Activated CD4-positive, alpha-beta T cell treated with anti-CD3 and anti-CD28 coated beads, Interleukin-2, amount 10 ng/mL, durations not matched to agents 24 days and 14 days (primary cell): ENCODE results near the gene DNMT3A. TPM values are rescaled to one million over a fixed set of nuclear protein-coding genes. Genes with fewer than 3 reads are reported as not detected.

ENCODE experiments used
- DNase-seq: peaks from one replicate; pipeline ENCODE4 v3.0.0; 2022
- H3K27ac Mint-ChIP-seq: one replicate; pipeline ENCODE4 v1.8.0; 2022; ENCODE audit warnings: mild to moderate bottlenecking, mixed read lengths
- H3K27me3 Mint-ChIP-seq: one replicate; pipeline ENCODE4 v1.8.0; 2022; ENCODE audit warnings: mixed read lengths
- H3K36me3 Mint-ChIP-seq: one replicate; pipeline ENCODE4 v1.8.0; 2022; ENCODE audit warnings: low read depth, mild to moderate bottlenecking, mixed read lengths
- H3K4me1 Mint-ChIP-seq: one replicate; pipeline ENCODE4 v1.8.0; 2021; ENCODE audit warnings: mixed read lengths
- H3K4me3 Mint-ChIP-seq: one replicate; pipeline ENCODE4 v1.8.0; 2022; ENCODE audit warnings: mild to moderate bottlenecking, moderate library complexity, mixed read lengths
- H3K9me3 Mint-ChIP-seq: one replicate; pipeline ENCODE4 v1.8.0; 2021; ENCODE audit warnings: mixed read lengths
- intact Hi-C: fragments of 100-400 bp; cut with micrococcal nuclease; formaldehyde crosslinking; loops from one replicate; pipeline ENCODE4 v1.15.1; 2023
- total RNA-seq: library from RNA; stranded (reverse); gene quantifications from 2 replicates; pipeline ENCODE4 v1.2.3, GENCODE V29; 2022

Gene DNMT3A
- total RNA-seq, 1 donor from 2014 or later: 102 TPM

GRCh38 chr2:25262288-25262687 lies 79.4 kb downstream of the DNMT3A start:
- no peak for DNase-seq
- Mint-ChIP-seq H3K27me3 (no peaks in the 10 kb centered on the region), H3K4me1 (peaks cover 8% of the 10 kb centered on the region), H3K27ac (peak overlapping the region; percentile 31), H3K4me3 (no peak overlapping the region), H3K9me3 (no peaks in the 10 kb centered on the region), H3K36me3 (peaks cover 43% of the 10 kb centered on the region)
- intact Hi-C loops: no loop called here

- Mint-ChIP-seq H3K27me3 (no peaks in the 10 kb centered on the region), H3K36me3 (peaks cover 43% of the 10 kb centered on the region), H3K4me1 (peaks cover 8% of the 10 kb centered on the region), H3K4me3 (no peak overlapping the region), H3K9me3 (no peaks in the 10 kb centered on the region), H3K27ac (no peak overlapping the region)
- DNase-seq: no peak
- intact Hi-C loops: no loop called here
Observed at GRCh38 chr2:25259737-25260124, 82.0 kb downstream of the DNMT3A start.

- DNase-seq: no peak
- H3K4me3 Mint-ChIP-seq: no peak overlapping the region
- no peak overlapping the region for H3K27ac Mint-ChIP-seq
- intact Hi-C loops: no loop called here
- H3K4me1 Mint-ChIP-seq: peaks cover 11% of the 10 kb centered on the region
- no peaks in the 10 kb centered on the region for H3K27me3 Mint-ChIP-seq
- H3K9me3 Mint-ChIP-seq: no peaks in the 10 kb centered on the region
- peaks cover 49% of the 10 kb centered on the region for H3K36me3 Mint-ChIP-seq
Observed at GRCh38 chr2:25258847-25259736, 82.6 kb downstream of the DNMT3A start.

GRCh38 chr2:25257931-25258846 lies 83.5 kb downstream of the DNMT3A start:
- H3K9me3 Mint-ChIP-seq: no peaks in the 10 kb centered on the region
- H3K27me3 Mint-ChIP-seq: no peaks in the 10 kb centered on the region
- peaks cover 49% of the 10 kb centered on the region for H3K36me3 Mint-ChIP-seq
- no peak overlapping the region for H3K4me3 Mint-ChIP-seq
- intact Hi-C loops: no loop called here
- H3K4me1 Mint-ChIP-seq: peaks cover 14% of the 10 kb centered on the region
- no peak for DNase-seq
- H3K27ac Mint-ChIP-seq: no peak overlapping the region

- intact Hi-C loops: no loop called here
- no peak for DNase-seq
Observed at GRCh38 chr2:25257032-25257552, 84.6 kb downstream of the DNMT3A start.

GRCh38 chr2:25256488-25256875 lies 85.2 kb downstream of the DNMT3A start:
- intact Hi-C loops: no loop called here
- peak overlapping the region; percentile 5 for H3K27ac Mint-ChIP-seq
- H3K4me3 Mint-ChIP-seq: no peak overlapping the region
- H3K9me3 Mint-ChIP-seq: no peaks in the 10 kb centered on the region
- peaks cover 18% of the 10 kb centered on the region for H3K4me1 Mint-ChIP-seq
- no peaks in the 10 kb centered on the region for H3K27me3 Mint-ChIP-seq
- H3K36me3 Mint-ChIP-seq: peaks cover 45% of the 10 kb centered on the region
- no peak for DNase-seq

More at GRCh38 chr2:25257032-25257552, 84.6 kb downstream of the DNMT3A start:
- Mint-ChIP-seq H3K36me3 (peaks cover 49% of the 10 kb centered on the region), H3K27me3 (no peaks in the 10 kb centered on the region), H3K27ac (no peak overlapping the region), H3K4me3 (no peak overlapping the region), H3K9me3 (no peaks in the 10 kb centered on the region), H3K4me1 (peaks cover 17% of the 10 kb centered on the region)

- intact Hi-C loops: no loop called here
- peaks cover 45% of the 10 kb centered on the region for H3K36me3 Mint-ChIP-seq
Observed at GRCh38 chr2:25255745-25256487, 85.8 kb downstream of the DNMT3A start.

GRCh38 chr2:25254961-25255360 lies 86.8 kb downstream of the DNMT3A start:
- DNase-seq: no peak
- intact Hi-C loops: no loop called here
- Mint-ChIP-seq H3K27me3 (no peaks in the 10 kb centered on the region), H3K36me3 (peaks cover 44% of the 10 kb centered on the region), H3K4me3 (no peak overlapping the region), H3K4me1 (peaks cover 29% of the 10 kb centered on the region), H3K9me3 (no peaks in the 10 kb centered on the region), H3K27ac (no peak overlapping the region)

More at GRCh38 chr2:25255745-25256487, 85.8 kb downstream of the DNMT3A start:
- no peak for DNase-seq
- Mint-ChIP-seq H3K27ac (peak overlapping the region; percentile 5), H3K4me3 (no peak overlapping the region), H3K27me3 (no peaks in the 10 kb centered on the region), H3K9me3 (no peaks in the 10 kb centered on the region), H3K4me1 (peaks cover 22% of the 10 kb centered on the region)

GRCh38 chr2:25253153-25253626 lies 88.5 kb downstream of the DNMT3A start:
- Mint-ChIP-seq H3K9me3 (no peaks in the 10 kb centered on the region), H3K27me3 (no peaks in the 10 kb centered on the region), H3K4me1 (peaks cover 32% of the 10 kb centered on the region), H3K36me3 (peaks cover 50% of the 10 kb centered on the region), H3K27ac (peak overlapping the region; percentile 49), H3K4me3 (peak overlapping the region; percentile 53)
- intact Hi-C loops: no loop called here
- DNase-seq: no peak

- Mint-ChIP-seq H3K9me3 (no peaks in the 10 kb centered on the region), H3K27ac (peak overlapping the region; percentile 49), H3K27me3 (no peaks in the 10 kb centered on the region), H3K36me3 (peaks cover 52% of the 10 kb centered on the region), H3K4me1 (peaks cover 32% of the 10 kb centered on the region), H3K4me3 (peak overlapping the region; percentile 79)
- peak; percentile 89 for DNase-seq
- intact Hi-C loops: no loop called here
Observed at GRCh38 chr2:25252291-25253152, 89.2 kb downstream of the DNMT3A start.

- H3K9me3 Mint-ChIP-seq: no peaks in the 10 kb centered on the region
Observed at GRCh38 chr2:25251422-25252273, 90.1 kb downstream of the DNMT3A start.

GRCh38 chr2:25251071-25251421 lies 90.7 kb downstream of the DNMT3A start:
- Mint-ChIP-seq H3K4me3 (peak overlapping the region; percentile 79), H3K27me3 (no peaks in the 10 kb centered on the region), H3K9me3 (no peaks in the 10 kb centered on the region), H3K36me3 (peaks cover 56% of the 10 kb centered on the region), H3K4me1 (peaks cover 27% of the 10 kb centered on the region), H3K27ac (peak overlapping the region; percentile 83)
- DNase-seq: peak; percentile 72
- intact Hi-C loops: loop anchor here (2.0 kb wide), 1 partner anchor 24 kb away; no protein-coding TSS in a partner anchor

More at GRCh38 chr2:25251422-25252273, 90.1 kb downstream of the DNMT3A start:
- Mint-ChIP-seq H3K4me1 (peaks cover 32% of the 10 kb centered on the region), H3K36me3 (peaks cover 57% of the 10 kb centered on the region), H3K27me3 (no peaks in the 10 kb centered on the region), H3K4me3 (peak overlapping the region; percentile 79), H3K27ac (peak overlapping the region; percentile 83)
- intact Hi-C loops: loop anchor here (2.0 kb wide), 1 partner anchor 23 kb away; no protein-coding TSS in a partner anchor
- DNase-seq: peak; percentile 86
